Activated CD8-positive, alpha-beta memory T cell treated with anti-CD3 and anti-CD28 coated beads, Interleukin-2, amount 50 U/mL, for 4 hours (primary cell): Measurements from ENCODE around the gene TPST2.
"Not testable (repeated sequence)": the region's sequence is repeated elsewhere in the genome, so short reads cannot be mapped to it uniquely, and the experiment has no call there.

Source experiments
- DNase-seq: peaks from one replicate; pipeline ENCODE4 v3.0.0-alpha.2; 2020

Gene TPST2

DNA sequence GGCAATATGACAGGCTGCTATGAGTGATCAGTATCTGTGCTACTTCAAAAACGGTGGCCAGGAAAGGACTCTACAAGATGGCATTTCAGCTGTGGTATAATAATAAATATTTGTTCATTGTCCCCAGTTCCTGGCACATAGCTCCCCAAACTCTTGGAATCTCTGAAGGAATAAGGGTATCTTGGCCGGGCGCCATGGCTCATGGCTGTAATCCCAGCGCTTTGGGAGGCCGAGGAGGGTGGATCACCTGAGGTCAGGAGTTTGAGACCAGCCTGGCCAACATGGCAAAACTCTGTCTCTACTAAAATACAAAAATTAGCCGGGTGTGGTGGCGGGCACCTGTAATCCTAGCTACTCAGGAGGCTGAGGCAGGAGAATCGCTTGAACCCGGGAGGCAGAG is 61.4 kb downstream of the TPST2 start:
- DNase-seq = not testable (repeated sequence)

DNA sequence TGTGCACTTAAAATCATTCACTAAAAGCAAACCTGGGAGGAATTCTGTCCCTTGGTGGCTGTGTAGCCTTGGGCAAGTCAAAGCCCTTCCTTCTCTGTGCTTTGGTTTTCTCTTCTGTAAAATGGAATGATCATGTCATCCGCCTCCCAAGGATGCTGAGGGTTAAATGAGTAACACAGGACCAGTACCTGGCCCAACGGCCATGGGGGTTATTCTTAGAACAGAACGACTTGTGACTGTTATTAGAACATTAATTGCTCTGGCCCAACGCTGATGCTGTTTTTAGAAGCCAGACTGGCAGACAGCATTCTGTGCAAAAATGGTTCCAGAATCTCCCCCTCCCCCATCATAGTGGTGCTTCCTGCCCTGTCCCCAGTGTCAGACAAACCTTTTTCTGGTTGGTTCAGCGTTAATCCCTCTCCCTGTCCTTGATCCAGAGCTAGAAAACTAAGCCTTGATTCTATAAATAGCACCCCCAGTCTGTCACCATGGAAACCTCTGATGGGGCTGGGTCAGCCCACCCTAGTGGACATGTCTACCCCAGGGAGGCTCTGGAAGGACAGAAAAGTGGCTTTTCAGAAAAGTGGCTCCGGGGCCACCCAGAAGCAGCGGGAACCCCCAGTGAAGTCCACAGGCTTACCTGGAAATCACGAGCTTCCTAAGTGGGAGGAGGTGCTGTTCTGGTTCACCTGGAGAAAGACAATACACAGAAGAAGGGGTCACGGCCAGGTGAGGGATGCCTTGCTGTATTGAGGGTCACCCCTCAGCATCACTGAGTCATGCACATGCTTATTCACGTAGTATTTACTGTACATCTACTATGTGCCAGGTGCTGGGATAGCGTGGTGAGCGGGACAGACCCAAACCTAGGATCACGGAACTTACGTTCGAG is 62.1 kb downstream of the TPST2 start:
- no peak for DNase-seq

DNA sequence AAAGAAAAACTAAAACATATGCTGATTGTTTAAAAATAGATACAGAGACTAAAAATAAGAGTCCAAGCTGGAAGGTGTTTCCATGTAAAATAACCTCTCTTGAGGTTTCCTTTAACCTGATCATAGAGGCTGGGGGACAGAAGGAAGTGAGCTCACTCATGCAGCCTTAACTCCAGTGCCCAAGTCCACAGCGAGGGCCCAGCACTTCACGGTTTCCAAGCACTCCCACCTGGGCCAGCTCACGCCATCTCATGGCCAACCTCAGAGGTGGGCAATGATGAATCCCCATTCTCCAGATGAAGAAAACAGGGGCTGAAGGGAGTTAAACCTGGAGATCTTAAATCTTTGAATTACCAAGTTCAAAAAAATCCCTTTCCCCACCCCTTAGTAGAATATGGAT is 62.8 kb downstream of the TPST2 start:
- DNase-seq = no peak

DNA sequence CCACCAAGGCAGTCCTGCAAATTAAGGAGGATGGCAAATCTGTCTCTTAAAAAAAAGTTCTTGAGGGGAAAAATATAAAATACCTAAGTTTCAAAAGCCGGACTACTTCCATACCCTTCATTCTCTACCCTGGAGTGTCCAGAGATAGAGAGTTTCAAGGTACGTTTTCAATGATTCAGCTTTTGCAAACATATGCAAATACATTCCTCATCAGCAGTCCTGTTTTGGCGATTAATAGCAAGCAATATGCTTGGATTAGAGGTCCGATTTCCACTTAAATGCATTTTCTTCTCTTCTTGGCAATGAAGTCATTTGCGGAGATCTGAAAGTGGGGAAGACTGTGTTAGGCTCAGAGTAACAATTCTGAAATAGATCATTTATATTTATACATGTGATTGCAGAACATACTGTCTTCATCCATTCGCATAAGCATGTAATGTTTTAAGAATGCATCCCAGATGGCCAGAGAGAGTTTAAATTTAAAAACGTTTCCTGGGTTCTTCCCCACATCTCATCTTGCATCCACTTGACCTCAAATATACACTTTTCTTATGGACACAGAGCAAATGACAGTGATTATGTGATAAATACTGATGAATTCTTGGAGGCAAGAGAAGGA is 63.9 kb downstream of the TPST2 start:
- no peak for DNase-seq

DNA sequence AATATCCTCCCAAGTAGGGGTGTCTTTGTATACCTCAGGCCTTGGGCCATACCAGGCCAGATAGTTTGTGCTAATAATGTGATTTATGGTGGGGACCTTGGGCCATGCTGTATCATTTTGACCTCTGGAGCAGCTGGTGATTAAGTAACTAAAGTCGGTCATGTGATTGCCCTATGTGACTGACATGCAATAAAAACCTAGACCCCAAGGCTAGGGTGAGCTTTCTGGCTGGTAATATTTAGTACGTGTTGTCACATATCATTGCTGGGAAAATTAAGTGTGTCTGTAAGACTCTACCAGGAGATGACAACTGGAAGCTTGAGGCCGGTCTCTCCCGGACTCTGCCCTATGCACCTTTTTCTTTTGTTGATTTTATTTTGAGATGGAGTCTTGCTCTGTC is 65.1 kb downstream of the TPST2 start:
- no peak for DNase-seq

DNA sequence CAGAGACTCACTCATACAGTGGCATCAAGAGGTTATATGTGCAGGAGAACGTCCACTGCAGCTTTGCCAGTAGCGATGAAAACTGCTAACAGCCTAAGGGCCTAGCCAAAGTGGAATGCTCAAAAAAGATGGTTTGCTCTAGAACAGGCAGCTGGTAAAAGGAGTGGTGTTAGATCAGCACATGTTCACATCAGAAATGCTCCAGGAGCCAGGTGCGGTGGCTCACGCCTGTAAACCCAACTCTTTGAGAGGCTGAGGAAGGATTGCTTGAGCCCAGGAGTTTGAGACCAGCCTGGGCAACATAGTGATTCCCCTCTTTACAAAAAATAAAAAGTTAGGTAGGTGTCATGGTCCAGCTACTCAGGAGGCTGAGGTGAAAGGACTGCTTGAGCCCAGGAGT is 67.3 kb downstream of the TPST2 start:
- DNase-seq = no peak

DNA sequence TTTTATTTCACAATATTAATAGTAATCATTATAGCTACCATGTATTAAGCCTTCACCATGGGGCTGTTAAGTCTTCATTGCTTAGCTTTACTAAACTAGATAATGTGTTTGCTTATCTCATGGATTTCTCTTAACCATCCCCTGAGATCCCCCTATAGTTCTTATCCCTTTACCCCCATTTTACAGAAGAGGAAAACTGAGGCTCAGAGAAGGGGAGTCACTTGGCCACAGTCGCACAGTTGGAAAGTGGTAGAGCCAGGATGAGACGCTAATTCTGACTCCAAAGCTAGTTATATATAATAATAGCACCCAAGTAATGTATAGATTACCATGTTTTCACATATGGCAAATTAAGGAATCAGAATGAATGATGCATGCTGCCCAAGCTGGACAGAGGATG is 67.9 kb downstream of the TPST2 start:
- no peak for DNase-seq

DNA sequence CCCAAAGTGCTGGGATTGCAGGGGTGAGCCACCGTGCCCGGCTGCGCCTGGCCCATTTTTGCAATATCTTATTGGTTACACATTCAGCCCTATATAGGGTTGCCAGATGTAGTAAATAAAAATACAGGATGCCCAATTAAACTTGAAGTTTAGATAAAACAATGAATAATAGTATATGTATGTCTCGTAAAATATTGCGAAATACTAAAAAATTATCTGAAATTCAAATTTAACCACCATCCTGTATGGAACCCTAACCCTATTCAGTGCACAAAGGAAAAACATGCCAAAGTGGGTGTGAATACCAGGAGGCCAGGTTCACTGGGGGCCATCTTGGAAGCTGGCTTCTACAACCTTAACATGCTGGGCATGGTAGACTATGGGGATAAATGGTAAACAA is 72.5 kb downstream of the TPST2 start:
- DNase-seq = no peak

DNA sequence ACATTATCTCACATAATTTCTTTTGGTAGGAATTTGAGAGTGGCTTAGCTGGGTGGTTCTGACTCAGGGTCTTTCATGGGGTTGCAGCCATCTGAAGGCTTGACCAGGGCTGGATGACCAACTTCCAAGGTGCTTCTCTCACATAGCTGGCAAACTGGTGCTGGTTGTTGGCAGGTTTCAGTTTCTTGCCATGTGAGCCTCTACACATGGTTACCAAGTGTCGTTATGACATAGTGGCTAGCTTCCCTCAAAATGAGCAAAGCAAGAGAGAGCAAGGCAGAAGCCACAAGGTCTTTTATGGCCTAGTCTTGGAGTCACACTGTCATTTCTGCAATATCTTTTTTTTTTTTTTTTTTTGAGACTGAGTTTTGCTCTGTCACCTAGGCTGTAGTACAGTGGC is 73.4 kb downstream of the TPST2 start:
- DNase-seq = no peak

DNA sequence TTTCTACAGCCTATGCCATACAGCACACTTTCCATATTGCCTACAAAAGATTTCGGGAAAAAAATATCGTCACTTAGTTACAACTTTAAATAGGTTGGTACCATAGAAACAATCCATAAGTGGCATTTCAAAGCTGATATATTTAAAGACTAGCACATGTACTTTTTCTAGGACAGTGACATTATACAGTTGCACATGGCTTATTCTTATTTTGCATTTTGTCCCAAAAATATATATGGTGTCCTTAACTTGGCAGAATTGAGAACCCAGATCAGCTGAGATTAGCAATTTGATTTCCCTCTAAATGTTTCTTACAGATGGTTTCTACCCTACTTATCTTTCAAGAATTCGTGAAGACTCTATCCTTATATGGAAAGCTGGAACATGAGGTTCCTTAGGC is 74.0 kb downstream of the TPST2 start:
- DNase-seq = no peak

DNA sequence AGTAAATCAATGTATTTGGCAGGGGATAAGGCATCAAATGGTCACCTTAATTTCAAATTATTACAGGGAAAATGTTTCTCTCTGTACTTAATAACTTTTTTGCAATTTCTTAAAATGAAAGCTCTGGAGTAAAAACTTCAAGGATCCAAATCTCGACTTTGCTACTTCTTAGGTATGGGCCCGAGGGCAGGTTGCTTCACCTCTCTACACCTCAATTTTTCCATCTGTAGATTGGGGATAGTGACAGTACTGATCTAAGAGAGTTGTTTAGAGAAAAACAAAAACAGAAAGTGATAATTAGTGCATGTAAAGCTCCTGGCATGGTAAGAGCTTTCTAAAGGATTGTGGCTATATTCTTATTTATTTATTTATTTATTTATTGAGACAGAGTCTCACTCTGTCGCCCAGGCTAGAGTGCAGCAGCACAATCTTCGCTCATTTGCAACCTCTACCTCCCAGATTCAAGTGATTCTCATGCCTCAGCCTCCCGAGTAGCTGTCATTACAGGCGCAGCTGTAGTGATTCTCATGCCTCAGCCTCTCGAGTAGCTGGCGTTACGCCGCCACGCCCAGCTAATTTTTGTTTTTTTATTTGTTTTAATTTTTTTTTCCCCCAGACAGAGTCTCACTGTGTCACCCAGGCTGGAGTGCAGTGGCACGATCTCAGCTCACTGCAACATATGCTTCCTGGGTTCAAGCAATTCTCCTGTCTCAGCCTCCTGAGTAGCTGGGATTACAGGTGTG is 75.3 kb downstream of the TPST2 start:
- no peak for DNase-seq

DNA sequence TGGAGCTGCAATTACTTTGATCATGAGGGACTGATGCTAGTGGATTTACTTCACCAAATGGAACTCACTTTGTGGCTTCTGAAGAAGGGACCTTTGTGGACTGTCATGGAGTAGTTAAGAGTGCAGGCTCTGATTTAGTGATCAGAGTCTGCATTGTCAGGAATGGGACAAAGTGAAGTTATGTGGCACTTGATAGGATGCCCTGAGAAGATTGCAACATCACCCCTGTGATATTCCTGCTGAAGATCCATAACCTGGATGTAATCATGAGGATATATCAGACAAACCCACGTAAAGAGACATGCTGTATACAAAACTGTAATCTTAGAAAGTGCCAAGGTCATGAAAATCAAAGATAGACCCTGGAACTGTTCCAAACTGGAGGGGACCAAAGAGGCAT is 76.1 kb downstream of the TPST2 start:
- no peak for DNase-seq

DNA sequence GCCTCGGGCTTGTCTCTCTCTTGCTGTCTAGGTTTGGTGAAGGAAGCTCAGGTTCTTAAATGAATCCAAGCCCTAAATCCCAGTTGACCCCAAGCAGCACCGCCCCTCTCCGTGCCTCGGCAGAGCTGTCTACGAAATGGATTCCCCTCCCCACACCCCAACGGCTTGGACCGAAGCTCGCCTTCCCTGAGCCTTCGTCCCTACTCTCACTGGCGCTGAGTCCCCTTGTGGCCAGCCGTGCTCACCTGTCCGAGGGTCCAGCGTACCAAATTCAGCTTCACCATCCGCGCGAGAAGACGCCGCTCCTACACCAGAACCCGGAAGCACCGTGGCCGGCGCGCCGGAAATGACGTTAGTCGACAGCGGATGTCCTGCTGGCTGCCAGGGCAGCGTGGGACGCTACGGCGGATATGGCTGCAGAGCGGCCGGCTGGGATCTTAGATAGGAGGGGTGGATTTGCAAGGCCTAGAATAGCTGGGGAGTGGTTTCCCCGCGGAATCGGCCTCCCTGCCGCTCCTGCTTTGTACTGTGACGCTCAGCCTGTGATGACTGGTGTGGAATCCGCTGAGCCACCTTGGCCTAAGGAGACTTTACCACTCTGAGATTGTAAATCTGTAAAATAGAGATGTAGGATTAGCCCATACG is 77.7 kb downstream of the TPST2 start, which contains the start of gene TFIP11:
Gene TFIP11, minus strand, starts transcription at position 325 of the 645 bp plus-strand sequence. CDS start 2,201 bp downstream, outside the sequence.
- DNase-seq = peak; percentile 92

DNA sequence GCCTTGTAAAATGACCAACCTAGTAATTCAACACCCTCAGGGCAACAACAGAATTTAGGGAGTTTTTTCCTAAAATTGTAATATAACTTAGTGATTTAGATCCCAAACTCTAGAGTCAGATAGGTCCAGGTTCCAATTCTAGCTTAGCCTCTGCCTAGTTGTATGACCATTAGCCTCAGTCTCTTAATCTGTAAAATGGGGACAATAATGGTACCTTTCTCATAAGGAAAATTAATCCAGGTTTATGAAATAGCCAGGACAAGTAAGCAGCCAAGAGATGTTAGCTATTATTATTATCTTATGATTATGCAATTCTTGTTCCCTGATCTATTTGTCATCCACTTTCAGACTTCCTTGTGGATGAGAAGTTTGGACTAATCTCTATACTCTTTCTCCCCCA is 81.8 kb downstream of the TPST2 start:
- DNase-seq = no peak

DNA sequence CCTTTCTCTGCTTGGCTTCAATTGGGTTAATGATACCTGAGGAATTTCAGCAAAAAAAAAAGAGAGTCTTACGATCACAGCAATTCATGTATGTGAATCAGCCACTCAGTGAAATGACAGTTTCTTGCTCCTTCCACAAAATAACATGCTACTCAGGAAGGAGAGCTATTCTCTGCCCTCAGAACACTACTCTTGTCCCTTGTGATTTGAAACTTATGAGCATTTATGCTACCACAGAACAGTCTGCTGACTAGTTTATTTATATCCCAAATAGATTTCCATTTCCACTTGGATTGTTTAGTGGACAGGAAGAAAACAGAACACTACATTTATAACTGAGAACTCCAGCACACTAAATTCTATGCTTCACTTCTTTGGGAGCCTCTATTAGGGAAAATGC is 86.2 kb downstream of the TPST2 start:
- DNase-seq = no peak

DNA sequence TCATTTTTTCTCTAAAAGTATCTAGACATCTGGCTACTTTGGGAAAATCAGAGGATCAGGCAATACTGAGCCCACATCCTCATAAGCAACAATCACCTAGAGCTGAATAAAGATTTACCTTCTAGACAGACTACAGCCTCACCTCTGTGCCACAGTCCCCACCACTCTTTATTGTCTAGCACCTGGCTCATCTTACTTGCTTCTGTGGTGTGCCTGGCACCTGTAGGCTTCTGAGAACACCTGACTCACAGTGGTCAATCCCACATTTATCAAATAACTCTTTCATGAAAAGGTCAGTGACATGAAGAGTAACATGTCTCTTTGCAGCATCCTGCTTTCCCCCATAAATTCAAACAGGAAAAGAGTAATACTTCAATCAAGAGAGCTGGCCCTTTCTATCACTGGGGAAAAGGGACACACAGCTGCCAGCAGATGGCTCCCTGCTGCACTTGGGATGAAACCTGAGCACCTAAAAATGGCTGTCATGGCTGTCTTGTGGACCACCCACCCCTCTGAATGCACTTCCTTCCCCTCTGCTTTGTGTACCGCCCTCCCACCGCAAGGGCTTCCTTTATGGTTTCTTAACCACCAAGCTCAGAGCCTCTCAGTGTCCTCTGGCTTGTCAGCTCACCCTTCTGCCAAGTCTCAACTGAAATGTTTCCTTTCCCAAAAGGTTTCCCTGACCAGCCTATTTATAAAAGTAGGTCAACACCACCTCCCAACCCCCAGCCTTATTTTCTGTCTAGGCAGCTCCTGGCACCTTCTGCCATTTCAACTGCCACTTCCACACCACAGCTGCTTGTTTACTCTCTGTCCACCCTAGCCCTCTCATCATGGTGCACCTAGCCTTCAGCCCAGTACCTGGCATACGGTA is 87.0 kb downstream of the TPST2 start:
- DNase-seq = peak; percentile 53

DNA sequence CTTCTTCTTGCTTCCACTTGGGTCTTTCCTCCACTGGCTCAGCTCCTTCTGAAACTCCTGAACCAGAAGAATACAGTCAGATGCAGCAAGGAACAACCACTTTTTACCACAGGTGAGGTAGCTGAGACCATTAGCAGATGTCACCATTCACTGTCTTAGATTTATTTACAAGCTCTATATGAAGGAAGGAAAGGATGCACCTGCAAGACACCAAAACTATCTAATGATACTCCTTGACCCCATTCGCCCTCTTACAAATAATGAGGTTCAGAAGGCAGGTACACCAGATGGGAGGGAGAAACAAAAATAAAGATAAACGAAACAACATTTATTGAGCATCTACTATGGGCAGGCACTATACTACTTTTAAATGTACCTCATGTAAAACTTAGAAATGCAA is 87.9 kb downstream of the TPST2 start:
- DNase-seq = no peak

DNA sequence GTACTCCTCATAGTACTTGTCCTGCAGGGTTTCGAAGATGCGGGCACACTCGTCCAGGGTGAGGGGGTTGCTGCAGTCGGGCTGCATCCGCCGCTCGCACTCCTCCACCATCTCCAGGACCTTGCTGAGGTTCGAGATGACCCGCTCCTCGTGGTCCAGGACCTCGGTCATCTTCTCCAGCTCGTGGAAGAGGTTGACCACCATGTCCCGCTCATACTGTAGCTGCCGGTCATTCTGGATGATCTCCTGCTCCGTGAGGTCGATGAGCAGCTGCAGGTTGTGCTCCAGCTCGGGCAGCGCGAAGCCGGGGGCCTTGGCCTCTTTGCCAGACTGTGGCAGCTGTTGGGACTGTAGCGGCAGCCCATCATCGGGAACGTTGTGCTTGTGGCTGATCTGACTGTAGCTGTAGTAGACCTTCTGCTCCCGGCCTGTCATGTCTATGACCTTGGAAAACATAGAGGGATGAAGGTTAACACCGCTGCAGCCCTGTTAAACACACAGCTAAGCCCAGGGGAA is 90.7 kb downstream of the TPST2 start:
- no peak for DNase-seq

DNA sequence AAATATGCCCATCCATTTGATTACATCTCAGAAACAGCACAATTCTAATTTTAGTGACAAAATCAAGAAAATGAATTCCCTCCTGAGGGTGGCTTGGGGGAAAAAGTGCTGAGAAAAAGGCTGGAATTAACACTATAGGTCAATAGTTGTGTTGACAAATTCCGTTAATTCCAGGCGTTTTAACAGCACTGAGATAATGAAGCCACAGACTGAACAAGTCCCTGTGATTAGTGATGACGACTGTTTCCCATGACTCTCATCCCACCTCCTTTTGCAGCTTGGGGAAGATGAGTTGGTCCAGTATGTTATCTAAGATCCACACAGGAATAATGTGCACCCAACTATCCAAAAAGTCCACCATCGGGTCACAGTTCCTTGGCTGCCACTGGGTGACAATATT is 93.5 kb downstream of the TPST2 start:
- no peak for DNase-seq

DNA sequence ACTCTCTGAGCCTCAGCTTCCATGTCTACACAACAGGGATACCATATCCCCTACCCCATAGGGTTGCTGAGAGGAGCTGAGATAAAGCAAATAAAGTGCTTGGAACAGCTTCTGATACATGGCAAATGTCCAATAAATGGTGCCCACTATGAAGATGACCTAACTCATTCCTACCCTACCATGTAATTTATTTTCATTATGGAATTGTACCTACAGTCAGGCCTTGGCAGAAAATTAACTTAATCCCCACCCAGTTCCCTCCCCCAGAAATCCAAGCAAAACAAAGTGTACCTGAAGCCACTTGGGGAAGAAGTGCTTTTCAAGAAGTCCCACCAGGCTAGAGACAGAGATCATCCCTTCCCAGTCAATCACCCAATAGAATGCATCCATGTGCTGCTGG is 95.4 kb downstream of the TPST2 start:
- DNase-seq = no peak

DNA sequence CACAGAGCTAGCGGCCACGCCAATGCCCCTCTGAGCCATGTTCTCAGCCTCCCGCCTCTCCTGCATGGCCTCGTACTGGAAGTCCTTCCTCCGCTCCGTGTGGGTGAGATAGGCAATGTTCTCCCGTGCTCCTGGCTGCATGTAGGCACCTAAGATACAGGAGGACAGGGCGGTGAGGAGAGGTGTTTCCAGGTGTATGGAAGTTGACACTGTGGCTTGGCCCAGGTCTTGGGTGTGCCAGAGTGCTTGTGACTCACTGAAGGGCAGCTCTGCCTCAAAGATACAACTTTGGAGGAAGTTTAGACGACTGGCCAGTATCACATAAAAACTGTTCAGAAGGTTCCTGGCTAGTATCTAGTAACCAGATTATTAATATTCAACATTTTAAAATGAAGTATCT is 97.7 kb downstream of the TPST2 start:
- DNase-seq = no peak

DNA sequence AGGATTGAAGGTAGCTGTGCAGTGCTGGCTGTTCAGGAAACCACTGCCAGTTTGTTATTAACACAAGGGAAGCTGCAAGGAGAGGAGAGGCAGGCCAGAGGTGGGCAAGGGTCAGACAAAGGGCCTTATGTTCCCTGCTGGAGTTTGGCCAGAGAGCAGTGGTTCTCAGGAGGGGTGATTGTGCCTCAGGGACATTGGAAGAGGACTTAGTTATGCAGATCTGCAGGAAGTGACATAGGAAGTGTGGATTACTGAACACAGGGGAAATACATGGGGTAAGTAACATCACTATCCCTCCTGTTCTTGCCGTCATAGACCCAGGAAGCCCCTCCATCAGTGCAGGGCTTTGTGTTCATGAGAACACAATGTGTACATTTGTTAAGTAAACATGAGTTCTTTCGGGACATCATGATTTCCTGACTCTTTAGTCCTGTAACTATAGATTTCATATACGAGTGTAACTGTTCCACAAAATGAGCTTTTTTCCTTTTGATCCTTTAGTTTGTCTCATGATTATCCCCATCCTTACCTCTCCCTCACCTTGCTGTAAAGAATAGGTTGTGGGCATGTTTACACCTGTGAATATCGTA is 100.4 kb downstream of the TPST2 start:
- no peak for DNase-seq
